GM12864 (cell line): ENCODE results near the gene KCNMA1.

Source experiments
- DNase-seq: peaks from one replicate; pipeline ENCODE4 v3.0.0-alpha.2; 2011; ENCODE audit warnings: low read depth
- H3K4me3 ChIP-seq: 2 replicates; pipeline ENCODE4 v1.5.1; 2011; ENCODE audit warnings: mild to moderate bottlenecking, low read depth, low read length, control low read depth
- CTCF ChIP-seq: IDR thresholded peaks from 2 replicates; pipeline ENCODE4 v1.5.1; 2011; ENCODE audit warnings: low read depth, mild to moderate bottlenecking, moderate library complexity, low read length, control low read depth, inconsistent platforms; ENCODE audit errors: missing control alignments

The KCNMA1 gene

GRCh38 chr10:76973091-76974016, 664.3 kb downstream of the KCNMA1 start:
- no peak overlapping the region for H3K4me3 ChIP-seq
- TF ChIP-seq CTCF, result no peak
- no peak for DNase-seq

GRCh38 chr10:76972541-76972940, 665.1 kb downstream of the KCNMA1 start:
- DNase-seq, result no peak
- H3K4me3 ChIP-seq, result no peak overlapping the region
- no peak for TF ChIP-seq CTCF

GRCh38 chr10:76971547-76972170, 665.9 kb downstream of the KCNMA1 start:
- H3K4me3 ChIP-seq, result no peak overlapping the region
- no peak for TF ChIP-seq CTCF
- no peak for DNase-seq

GRCh38 chr10:76970711-76971519, 666.7 kb downstream of the KCNMA1 start:
- H3K4me3 ChIP-seq, result no peak overlapping the region
- no peak for DNase-seq
- TF ChIP-seq CTCF, result no peak

- DNase-seq, result no peak
- no peak overlapping the region for H3K4me3 ChIP-seq
- no peak for TF ChIP-seq CTCF
These were observed 668.2 kb downstream of the KCNMA1 start for GRCh38 chr10:76969366-76969948.

GRCh38 chr10:76968483-76968882, 669.1 kb downstream of the KCNMA1 start:
- no peak for TF ChIP-seq CTCF
- DNase-seq, result no peak
- no peak overlapping the region for H3K4me3 ChIP-seq
